ENCODE measurements around the gene LTBP2. TPM values are rescaled to one million over a fixed set of nuclear protein-coding genes. Genes with fewer than 3 reads are reported as not detected.

The LTBP2 gene
- total RNA-seq, 1 donor from 2014 or later: 14.4 TPM

DNA sequence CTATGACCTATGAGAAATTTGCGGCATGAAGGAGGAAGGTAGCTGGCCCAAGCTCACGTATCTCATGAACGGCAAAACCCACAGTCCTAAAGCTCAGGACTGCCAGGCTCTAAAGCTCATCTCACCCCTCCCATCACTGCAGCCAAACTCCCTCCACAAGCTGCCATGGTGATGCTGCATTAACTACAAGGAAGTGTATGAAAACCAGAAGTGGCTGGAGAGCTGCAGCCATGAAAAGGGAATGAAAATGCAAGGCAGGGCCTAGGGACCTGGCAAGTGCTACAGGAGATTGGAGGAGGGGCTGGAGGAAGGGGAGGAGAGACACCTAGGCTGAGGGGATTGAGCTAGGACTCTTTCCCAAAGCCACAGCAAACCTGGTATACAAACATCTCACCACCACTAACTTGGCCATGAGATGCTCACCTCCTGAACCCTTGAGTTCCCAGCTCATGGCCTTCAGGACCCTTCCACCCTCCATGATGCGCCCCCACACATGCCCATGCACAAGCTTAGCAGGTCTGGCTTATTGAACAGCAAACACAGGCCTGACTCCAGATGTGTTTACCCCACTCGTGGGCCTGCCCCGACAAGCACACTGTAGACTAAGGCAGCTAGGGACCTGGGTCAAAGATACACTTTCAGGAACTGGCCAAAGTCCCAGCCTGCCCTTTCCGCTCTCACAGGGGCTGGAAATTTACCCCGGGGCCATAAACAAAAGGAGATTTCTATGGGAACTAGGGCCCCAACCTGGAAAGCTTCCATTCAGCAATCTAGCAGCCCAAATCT lies 42.0 kb downstream of the LTBP2 start:
- peak; percentile 27 for ATAC-seq

- ATAC-seq: no peak
Observed at GRCh38 chr14:74569387-74569786, 42.6 kb downstream of the LTBP2 start.

- ATAC-seq: no peak
Observed at GRCh38 chr14:74568911-74569310, 43.1 kb downstream of the LTBP2 start.

DNA sequence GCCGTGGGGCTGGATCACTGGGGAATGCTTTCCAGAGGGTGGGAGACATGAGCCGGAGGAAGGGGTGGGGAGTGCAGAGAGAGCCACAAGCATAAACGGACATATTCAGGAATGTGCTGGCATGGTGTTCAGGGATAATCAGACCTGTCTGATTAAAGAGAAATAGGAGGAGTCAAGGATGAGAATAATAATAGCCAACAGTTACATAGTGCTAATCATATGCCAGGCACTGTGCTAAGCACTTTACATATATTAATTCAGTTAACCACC lies 43.7 kb downstream of the LTBP2 start:
- no peak for ATAC-seq

DNA sequence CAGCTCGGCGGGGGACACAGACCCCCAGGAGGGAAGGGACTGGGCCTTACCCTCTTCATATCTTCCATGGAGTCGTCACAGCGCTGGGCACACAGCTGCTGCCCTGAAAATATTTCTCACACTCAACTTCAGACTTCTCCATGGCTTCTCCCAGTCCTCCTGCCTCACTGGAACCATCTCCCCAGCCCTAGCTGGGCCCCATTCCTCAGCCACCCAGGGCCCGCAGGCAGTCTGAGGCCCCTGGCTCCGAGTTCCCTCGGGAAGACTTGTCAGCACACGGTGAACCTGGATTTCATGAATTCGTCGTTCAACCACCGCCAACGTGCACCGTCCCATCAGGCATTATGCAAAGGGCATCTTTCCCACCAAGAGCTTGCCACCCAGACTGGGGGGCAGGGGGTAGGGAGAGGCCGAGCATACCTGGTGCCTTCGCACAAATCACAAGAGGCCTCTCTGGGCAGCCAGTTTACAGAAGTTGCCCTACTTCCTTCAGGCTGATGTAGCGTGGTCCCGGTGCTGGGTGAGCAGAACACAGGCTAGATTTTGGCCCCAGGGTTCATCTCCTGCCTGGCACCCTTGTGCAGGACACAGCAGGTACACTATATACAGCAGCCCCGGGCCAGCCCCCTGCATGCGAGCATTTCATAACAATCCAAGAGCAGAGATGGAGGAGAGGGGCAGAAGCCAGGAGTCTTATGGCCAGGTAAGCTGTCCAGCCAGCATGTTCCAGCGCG lies 44.2 kb downstream of the LTBP2 start:
- ATAC-seq: no peak

GRCh38 chr14:74567219-74567618 lies 44.8 kb downstream of the LTBP2 start:
- peak; percentile 4 for ATAC-seq

- ATAC-seq: peak; percentile 86
Observed at GRCh38 chr14:74566174-74567141, 45.6 kb downstream of the LTBP2 start.

DNA sequence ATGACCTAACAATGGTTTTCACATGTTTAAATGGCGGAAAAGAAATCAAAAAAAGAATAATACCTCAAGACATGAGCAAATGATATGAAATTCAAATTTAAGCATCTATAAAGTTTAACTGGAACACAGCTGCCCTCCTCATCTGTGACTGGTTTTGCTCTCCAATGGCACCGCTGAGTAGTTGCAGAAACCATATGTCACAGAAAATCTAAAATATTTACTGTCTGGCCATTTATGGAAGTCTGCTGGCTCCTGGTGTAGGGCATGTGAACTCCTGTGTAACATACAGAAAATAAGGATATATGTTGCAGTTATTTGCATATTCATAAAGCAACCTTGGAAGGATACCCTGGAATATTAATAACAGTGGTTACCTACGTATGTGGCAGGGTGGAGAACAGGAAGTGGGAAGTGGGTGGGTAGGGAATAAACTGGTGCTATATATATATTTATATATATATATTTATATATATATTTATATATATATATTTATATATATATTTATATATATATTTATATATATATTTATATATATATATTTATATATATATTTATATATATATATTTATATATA lies 48.4 kb downstream of the LTBP2 start:
- no peak for ATAC-seq

DNA sequence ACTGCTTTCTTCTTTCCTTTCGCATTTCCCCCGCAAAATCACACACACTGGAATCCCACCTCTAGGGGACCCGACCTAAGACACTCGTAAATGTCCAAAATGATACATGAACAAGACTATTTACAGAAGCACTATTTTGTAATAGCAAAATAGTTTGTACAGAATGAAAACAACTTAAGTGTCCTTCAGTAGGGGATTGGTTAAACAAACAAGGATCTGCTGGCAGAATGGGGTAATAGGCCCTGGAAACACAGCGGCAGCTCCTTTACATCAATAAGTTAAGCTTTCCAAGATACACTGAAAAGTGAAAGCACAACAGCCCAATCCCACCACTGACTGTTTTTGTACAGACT lies 48.8 kb downstream of the LTBP2 start:
- ATAC-seq: no peak

DNA sequence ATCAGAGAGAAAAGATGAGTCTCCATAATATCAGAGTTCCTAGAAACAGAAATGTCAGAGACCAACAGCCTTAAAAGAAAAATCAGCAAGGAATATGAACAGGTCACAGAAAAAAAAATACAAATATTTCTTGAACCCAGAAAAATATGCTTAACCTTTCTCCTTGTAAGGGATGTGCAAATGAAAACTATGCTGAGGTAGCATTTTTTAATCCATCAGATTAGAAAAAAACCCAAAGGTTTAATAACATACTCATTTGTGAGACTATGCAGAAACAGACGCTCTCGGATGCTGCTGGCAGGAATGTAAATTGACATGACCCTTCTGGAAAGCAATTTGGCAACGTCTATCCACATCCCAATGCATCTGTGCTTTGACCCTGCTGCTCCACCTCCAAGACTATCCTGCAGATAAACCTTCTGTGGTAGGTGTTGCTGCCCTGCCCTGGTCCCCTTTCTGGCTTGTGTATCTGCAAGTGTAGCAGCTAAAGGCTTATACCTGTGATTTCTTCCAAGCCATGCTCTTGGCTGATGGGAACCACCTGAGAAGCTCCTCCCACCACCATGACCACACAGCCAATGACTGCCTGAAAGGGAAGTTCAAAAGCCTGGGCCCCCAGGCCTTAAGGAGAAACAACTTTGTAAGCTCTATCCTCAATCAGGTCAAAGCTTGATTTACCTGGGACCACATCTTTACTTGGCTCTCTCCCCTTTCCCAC lies 49.4 kb downstream of the LTBP2 start:
- ATAC-seq: no peak

DNA sequence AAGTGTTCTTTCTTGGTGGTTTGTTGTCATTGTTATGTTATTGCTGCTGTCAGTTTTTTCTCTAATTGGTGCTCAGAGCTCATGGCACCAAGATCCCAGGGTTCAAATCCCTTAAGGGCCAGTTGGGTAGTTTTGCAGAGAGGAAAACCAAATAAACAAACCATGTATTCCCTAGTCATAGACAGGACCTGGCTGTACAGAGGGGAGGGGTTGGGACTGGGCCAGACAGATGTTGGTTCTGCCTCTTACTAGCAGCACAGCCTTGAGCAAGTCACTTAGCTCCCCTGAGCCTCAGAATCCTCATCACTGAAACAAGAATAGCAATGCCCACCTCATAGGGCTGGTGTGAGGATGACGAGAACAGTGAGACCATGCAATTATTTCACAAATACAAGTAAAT lies 53.4 kb downstream of the LTBP2 start:
- ATAC-seq: no peak

DNA sequence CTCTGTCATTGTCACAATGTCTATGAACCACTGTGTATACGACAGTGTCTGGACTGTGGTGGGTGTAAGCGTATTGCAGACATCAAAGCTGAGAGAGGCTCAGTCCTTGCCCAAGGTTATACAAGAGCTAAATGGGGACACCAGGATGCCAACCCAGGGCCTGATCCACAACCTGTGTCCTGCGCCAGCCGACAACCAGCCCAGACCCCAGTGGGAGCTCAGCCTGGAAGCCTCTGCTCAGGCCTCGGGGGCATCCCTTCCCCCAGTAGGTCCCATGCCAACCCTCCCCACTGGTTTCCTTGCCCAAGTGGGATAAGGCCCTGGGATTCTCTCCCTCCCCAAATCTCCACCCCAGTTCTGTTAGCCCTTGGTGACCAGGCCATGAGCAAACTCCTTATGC lies 54.3 kb downstream of the LTBP2 start:
- ATAC-seq: peak; percentile 14

GRCh38 chr14:74555476-74556050 lies 56.5 kb downstream of the LTBP2 start:
- ATAC-seq: no peak

DNA sequence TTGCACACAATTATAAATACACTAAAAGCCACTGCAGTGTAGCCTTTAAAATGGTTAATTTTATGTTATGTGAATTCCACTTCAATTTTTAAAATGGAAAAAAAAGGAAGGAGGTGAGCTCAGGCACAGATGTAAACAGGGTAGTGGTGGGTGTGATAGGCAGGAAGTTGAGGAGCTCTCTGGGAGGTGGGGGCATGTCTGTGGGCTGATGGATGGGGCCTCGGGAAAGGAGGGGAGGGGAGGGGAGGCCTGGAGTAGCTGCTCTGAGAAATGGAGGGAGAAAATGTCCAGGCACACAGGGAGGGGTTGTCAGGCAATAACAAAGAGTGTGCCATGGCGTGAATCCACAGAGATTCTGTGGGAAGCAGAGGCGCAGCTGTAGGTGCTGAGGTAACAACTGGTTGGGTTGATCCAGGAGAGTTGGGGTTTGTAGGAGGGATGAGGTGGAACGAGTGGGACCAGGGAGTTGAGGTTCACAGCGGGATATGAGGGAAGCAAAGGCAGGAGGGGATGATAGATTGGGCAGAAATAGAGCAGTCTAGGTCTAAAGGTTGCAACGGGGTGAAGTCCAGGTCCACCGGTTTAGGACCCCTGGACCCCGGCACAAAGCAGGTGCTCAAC lies 57.2 kb downstream of the LTBP2 start:
- ATAC-seq: no peak

DNA sequence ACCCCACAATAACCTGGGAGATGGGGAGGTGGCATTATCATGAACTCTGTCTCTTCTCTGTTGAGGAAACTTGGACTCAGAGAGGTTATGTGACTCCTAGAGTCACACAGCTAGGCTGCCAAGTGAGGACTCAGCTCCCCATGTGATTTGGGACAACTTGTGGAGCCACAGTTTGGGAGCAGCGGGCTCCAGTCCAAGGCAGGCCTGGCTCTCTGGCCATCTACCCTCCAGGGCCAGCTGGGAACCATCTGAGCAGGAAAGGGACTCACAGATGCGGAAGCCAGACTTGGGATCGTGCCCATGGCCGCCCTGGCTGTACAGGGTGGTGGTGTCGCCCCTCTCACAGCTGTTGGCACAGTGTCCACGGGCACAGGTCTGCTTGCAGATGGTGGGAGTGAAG lies 59.4 kb downstream of the LTBP2 start:
- ATAC-seq: no peak

GRCh38 chr14:74551431-74552371 lies 60.3 kb downstream of the LTBP2 start:
- ATAC-seq: no peak

DNA sequence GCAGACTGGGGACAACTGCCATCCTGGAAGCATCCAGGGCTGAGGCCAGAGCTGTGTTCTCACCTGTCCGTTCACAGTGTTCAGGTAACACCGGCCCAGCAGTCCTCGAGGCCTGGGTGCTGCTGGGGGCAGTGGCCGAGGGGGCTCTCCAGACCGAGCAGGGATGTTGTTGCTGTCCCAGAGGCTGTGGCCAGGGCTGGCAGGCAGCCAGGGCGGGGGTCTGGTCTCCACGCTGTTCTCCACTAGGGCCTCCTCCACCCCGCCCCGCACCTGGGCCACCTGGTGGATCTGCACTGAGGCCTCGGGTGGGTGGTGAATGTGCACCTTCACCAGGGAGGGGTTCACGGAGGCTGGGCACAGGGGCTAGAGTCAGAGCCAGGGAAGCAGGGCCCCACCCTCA lies 61.0 kb downstream of the LTBP2 start:
- no peak for ATAC-seq

DNA sequence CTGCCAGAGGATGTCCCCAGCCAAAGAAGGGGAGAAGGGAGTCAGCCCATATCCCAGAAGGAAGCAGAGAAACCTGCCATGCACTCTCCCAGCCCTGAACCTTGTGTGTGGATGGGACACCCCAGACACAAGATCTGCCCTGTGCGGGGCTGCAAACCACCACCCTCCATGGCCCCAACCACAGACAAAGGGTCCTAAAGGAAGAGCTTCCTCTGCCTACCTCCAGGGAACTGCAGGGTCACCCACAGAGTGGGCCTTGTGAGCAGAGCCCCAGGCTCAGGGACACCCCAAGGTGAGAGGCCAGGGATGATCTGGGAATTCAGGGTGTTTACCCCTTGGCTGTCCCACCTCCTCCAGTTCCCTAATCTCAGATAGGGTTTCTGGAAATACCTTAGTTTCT lies 62.0 kb downstream of the LTBP2 start:
- no peak for ATAC-seq

GRCh38 chr14:74549588-74549987 lies 62.4 kb downstream of the LTBP2 start:
- peak; percentile 91 for ATAC-seq

DNA sequence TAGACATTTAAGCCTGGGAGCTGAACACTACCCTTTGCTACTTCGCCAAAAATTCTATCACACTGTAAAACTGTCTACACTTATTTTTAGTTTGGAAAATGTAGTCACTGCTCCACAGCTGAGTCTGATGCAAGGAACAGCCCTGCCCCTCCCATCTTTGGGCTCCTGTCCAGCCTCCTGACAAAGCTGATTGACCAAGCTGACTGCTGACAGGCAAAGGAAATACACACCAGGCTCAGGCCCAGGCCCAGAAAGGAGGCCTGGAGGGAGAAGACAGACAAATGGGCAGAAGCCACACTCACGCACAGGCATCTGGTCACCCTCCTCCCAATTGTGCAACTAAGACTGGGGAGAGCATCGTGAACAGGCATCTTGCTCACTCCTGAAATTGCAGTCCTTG lies 63.2 kb downstream of the LTBP2 start:
- peak; percentile 27 for ATAC-seq

Measured in esophagus mucosa (tissue), 1 donor.